ENCODE data around the gene RAPGEF1. TPM values are rescaled to one million over a fixed set of nuclear protein-coding genes. Genes with fewer than 3 reads are reported as not detected.

RAPGEF1 gene
- total and polyA plus RNA-seq, 7 experiments from 2014 or later, result 1.2 to 181 (median 84.8) TPM

DNA sequence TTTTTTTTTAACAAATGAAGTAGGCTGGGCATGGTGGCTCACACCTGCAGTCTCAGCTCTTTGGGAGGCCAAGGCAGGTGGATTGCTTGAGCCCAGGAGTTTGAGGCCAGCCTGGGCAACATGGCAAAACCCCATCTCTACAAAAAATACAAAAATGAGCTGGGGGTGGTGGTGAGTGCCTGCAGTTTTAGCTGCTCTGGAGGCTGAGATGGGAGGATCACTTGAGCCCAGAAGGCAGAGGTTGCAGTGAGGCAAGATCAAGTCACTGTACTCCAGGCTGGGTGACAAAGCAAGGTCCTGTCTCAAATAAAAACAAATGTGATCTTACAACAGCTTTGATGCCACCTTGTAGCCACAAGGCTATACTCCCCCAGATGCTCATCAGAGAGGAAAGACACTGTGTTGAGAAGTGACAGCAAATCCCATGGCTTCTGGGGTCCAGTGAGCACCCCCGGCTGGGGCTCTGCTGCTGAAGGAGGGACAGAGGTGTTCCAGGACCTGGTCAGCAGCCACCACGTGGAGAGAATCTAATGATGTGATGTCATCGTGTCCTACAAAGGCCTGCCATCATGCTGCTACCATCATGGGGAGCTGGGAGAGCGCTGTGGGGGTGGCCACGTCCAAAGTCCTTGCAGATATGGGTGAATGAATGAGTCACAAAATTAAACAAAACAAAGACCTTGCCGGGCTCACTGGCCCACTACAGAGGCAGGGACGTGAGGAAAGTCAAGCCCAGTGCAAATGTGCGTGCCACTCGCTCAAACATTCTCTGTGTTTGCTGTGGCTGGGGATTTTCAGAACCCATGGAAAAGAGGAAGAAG is 133.9 kb downstream of the RAPGEF1 start:
- no peaks in the 10 kb centered on the region for H3K27me3 ChIP-seq (ENCODE audit: control insufficient read depth in 2 of 2, insufficient read depth in 2 of 2, low read length in 2 of 2)
- Mint-ChIP-seq H3K9me3 (no peaks in the 10 kb centered on the region), H3K27me3 (no peaks in the 10 kb centered on the region), H3K4me3 (no peak overlapping the region), H3K27ac (peak overlapping the region in 1 of 9 donors; percentile 6), H3K4me1 (peaks cover 0 to 6% (median 0%) of the 10 kb centered on the region in 7 donors), H3K36me3 (peaks cover 0 to 24% (median 6%) of the 10 kb centered on the region in 5 donors)
- H3K4me1 ChIP-seq (ENCODE audit: control insufficient read depth in 2 of 2, insufficient read depth in 2 of 2, low read length in 2 of 2), result no peaks in the 10 kb centered on the region
- H3K4me3 ChIP-seq (ENCODE audit: low read length), result no peak overlapping the region
- DNase-seq, result no peak
- POLR2A ChIA-PET, result interaction anchor here (0.6 kb wide), 1 partner anchor 50 kb away, joined by 4 read pairs; no protein-coding TSS in a partner anchor
- H3K36me3 ChIP-seq (ENCODE audit: control insufficient read depth in 2 of 3, insufficient read depth in 3 of 3, low read length in 3 of 3), result peaks cover 0 to 69% (median 10%) of the 10 kb centered on the region in 3 experiments
- no peak for ATAC-seq
- no peak overlapping the region for H3K27ac ChIP-seq (ENCODE audit: low read depth, low read length)
- intact Hi-C loops (cut with micrococcal nuclease), result no loop called here
- no peaks in the 10 kb centered on the region for H3K9me3 ChIP-seq (ENCODE audit: control insufficient read depth in 2 of 3, low read length in 3 of 3)
- CTCF ChIA-PET, result no interaction called here

DNA sequence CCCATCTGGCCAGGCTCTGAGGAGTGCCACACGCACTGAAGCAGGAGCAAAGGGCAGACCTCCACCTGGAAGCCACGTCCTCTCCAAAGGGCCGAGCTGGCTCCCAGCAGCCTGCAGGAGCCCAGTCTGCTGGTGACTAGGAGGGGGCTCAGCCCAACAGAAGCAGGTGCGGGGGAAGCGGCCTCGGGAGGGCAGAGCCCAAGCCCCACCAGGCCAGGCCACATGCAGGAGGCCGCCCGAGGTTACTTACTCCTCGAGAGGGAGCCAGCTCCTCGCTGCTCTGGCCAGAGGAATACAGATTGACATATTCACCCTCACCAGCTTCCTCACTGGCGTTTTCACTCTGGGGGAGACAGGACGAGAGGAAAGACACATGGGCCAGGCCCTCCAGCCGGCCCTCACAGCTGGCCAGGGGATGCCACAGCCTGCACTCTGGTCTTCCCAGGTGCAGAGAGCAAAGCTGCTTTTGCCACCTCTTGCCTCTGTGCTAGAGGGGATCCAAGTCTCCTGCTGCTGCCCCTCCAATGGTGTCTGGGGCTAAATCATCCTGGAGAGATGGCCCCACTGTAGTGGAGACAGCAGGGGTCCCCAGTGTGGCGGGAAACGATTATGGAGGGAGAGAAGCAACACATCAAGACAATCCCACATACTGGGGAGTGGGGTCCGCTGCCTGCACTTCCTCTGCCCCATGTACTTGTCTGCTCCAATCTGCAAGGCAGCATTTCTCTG is 136.0 kb downstream of the RAPGEF1 start:
- Histone ChIP-seq H3K36me3 (ENCODE audit: control insufficient read depth in 2 of 3, insufficient read depth in 3 of 3, low read length in 3 of 3) (peaks cover 0 to 57% (median 10%) of the 10 kb centered on the region in 3 experiments), H3K4me3 (ENCODE audit: low read length) (no peak overlapping the region), H3K4me1 (ENCODE audit: control insufficient read depth in 2 of 2, insufficient read depth in 2 of 2, low read length in 2 of 2) (no peaks in the 10 kb centered on the region), H3K27ac (ENCODE audit: low read depth, low read length) (no peak overlapping the region), H3K9me3 (ENCODE audit: control insufficient read depth in 2 of 3, low read length in 3 of 3) (no peaks in the 10 kb centered on the region), H3K27me3 (ENCODE audit: control insufficient read depth in 2 of 2, insufficient read depth in 2 of 2, low read length in 2 of 2) (no peaks in the 10 kb centered on the region)
- intact Hi-C loops (cut with micrococcal nuclease), result no loop called here
- ATAC-seq (no peak), DNase-seq (no peak)
- Mint-ChIP-seq H3K4me3 (no peak overlapping the region), H3K27me3 (no peaks in the 10 kb centered on the region), H3K4me1 (peaks cover 0 to 6% (median 0%) of the 10 kb centered on the region in 7 donors), H3K36me3 (peaks cover 0 to 27% (median 7%) of the 10 kb centered on the region in 5 donors), H3K9me3 (no peaks in the 10 kb centered on the region), H3K27ac (no peak overlapping the region)
- POLR2A ChIA-PET, result no interaction called here
- CTCF ChIA-PET, result interaction anchor here (1.0 to 1.1 kb wide), 2 partner anchors 31 to 140 kb away, joined by 3 read pairs; no protein-coding TSS in a partner anchor

GRCh38 chr9:131603199-131603598 is 136.7 kb downstream of the RAPGEF1 start:
- H3K27me3 ChIP-seq (ENCODE audit: control insufficient read depth in 2 of 2, insufficient read depth in 2 of 2, low read length in 2 of 2), result no peaks in the 10 kb centered on the region
- H3K9me3 Mint-ChIP-seq, result no peaks in the 10 kb centered on the region
- H3K4me3 Mint-ChIP-seq, result no peak overlapping the region
- CTCF ChIA-PET, result interaction anchor here (1.0 kb wide), 1 partner anchor 141 kb away, joined by 3 read pairs; no protein-coding TSS in a partner anchor
- ATAC-seq, result peak; percentile 31
- no peaks in the 10 kb centered on the region for H3K9me3 ChIP-seq (ENCODE audit: control insufficient read depth in 2 of 3, low read length in 3 of 3)
- no peak overlapping the region for H3K4me3 ChIP-seq (ENCODE audit: low read length)
- intact Hi-C loops (cut with micrococcal nuclease), result no loop called here
- no peak overlapping the region for H3K27ac ChIP-seq (ENCODE audit: low read depth, low read length)
- POLR2A ChIA-PET, result interaction anchor here (0.6 kb wide), 1 partner anchor 168 kb away, joined by 3 read pairs; no protein-coding TSS in a partner anchor
- peak overlapping the region in 2 of 9 donors; percentile 36 to 45 for H3K27ac Mint-ChIP-seq
- no peaks in the 10 kb centered on the region for H3K27me3 Mint-ChIP-seq
- peaks cover 0 to 56% (median 10%) of the 10 kb centered on the region in 3 experiments for H3K36me3 ChIP-seq (ENCODE audit: control insufficient read depth in 2 of 3, insufficient read depth in 3 of 3, low read length in 3 of 3)
- DNase-seq, result no peak
- peaks cover 0 to 6% (median 0%) of the 10 kb centered on the region in 7 donors for H3K4me1 Mint-ChIP-seq
- H3K4me1 ChIP-seq (ENCODE audit: control insufficient read depth in 2 of 2, insufficient read depth in 2 of 2, low read length in 2 of 2), result no peaks in the 10 kb centered on the region
- H3K36me3 Mint-ChIP-seq, result peaks cover 0 to 27% (median 7%) of the 10 kb centered on the region in 5 donors

- ChIA-PET CTCF (no interaction called here), POLR2A (interaction anchor here (0.9 kb wide), 1 partner anchor 23 kb away, joined by 6 read pairs; no protein-coding TSS in a partner anchor)
- no peak for ATAC-seq
- DNase-seq, result no peak
- Mint-ChIP-seq H3K9me3 (no peaks in the 10 kb centered on the region), H3K27me3 (no peaks in the 10 kb centered on the region), H3K27ac (peak overlapping the region in 3 of 9 donors; percentile 43 to 76 (median 62)), H3K36me3 (peaks cover 0 to 25% (median 7%) of the 10 kb centered on the region in 5 donors), H3K4me3 (no peak overlapping the region), H3K4me1 (peaks cover 0 to 6% (median 0%) of the 10 kb centered on the region in 7 donors)
- Histone ChIP-seq H3K27ac (ENCODE audit: low read depth, low read length) (no peak overlapping the region), H3K9me3 (ENCODE audit: control insufficient read depth in 2 of 3, low read length in 3 of 3) (no peaks in the 10 kb centered on the region), H3K4me3 (ENCODE audit: low read length) (no peak overlapping the region), H3K4me1 (ENCODE audit: control insufficient read depth in 2 of 2, insufficient read depth in 2 of 2, low read length in 2 of 2) (no peaks in the 10 kb centered on the region), H3K27me3 (ENCODE audit: control insufficient read depth in 2 of 2, insufficient read depth in 2 of 2, low read length in 2 of 2) (no peaks in the 10 kb centered on the region), H3K36me3 (ENCODE audit: control insufficient read depth in 2 of 3, insufficient read depth in 3 of 3, low read length in 3 of 3) (peaks cover 0 to 70% (median 15%) of the 10 kb centered on the region in 3 experiments)
- intact Hi-C loops (cut with micrococcal nuclease), result no loop called here
These were observed 138.1 kb downstream of the RAPGEF1 start for GRCh38 chr9:131601683-131602181.

- DNase-seq (no peak), ATAC-seq (peak; percentile 83)
- H3K27ac Mint-ChIP-seq, result peak overlapping the region in 1 of 9 donors; percentile 59
- no peaks in the 10 kb centered on the region for H3K27me3 Mint-ChIP-seq
- CTCF ChIA-PET, result interaction anchor here (0.8 to 1.0 kb wide), 2 partner anchors 11 to 138 kb away, joined by 3 to 4 read pairs; no protein-coding TSS in a partner anchor
- no peak overlapping the region for H3K4me3 ChIP-seq (ENCODE audit: low read length)
- H3K27me3 ChIP-seq (ENCODE audit: control insufficient read depth in 2 of 2, insufficient read depth in 2 of 2, low read length in 2 of 2), result no peaks in the 10 kb centered on the region
- intact Hi-C loops (cut with micrococcal nuclease), result no loop called here
- H3K9me3 Mint-ChIP-seq, result no peaks in the 10 kb centered on the region
- H3K27ac ChIP-seq (ENCODE audit: low read depth, low read length), result no peak overlapping the region
- peaks cover 0 to 2% (median 0%) of the 10 kb centered on the region in 7 donors for H3K4me1 Mint-ChIP-seq
- no peak overlapping the region for H3K4me3 Mint-ChIP-seq
- no peaks in the 10 kb centered on the region for H3K9me3 ChIP-seq (ENCODE audit: control insufficient read depth in 2 of 3, low read length in 3 of 3)
- POLR2A ChIA-PET, result no interaction called here
- peaks cover 0 to 25% (median 7%) of the 10 kb centered on the region in 5 donors for H3K36me3 Mint-ChIP-seq
- no peaks in the 10 kb centered on the region for H3K4me1 ChIP-seq (ENCODE audit: control insufficient read depth in 2 of 2, insufficient read depth in 2 of 2, low read length in 2 of 2)
- H3K36me3 ChIP-seq (ENCODE audit: control insufficient read depth in 2 of 3, insufficient read depth in 3 of 3, low read length in 3 of 3), result peaks cover 0 to 76% (median 22%) of the 10 kb centered on the region in 3 experiments
These were observed 141.8 kb downstream of the RAPGEF1 start for GRCh38 chr9:131598121-131598520.

DNA sequence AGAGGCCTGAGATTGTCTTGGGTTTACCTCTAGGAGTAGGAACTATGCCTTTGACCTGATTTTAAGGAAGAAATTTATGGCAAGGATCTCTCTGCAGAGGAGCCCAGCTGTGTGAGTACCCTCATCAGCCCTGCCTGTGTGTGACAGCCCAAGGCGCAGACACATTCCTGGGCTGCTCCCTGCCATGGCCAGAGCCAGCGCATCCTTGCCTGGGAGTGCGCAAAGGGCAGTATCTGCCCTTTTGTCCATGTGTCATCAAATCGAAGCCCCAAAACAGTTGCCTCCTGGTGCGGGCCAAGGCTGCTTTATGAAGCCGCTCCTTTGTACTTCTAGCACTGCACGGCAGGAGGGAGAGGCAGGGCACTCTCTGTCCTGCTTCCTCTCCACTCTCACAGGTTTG is 142.6 kb downstream of the RAPGEF1 start:
- Histone ChIP-seq H3K36me3 (ENCODE audit: control insufficient read depth in 2 of 3, insufficient read depth in 3 of 3, low read length in 3 of 3) (peaks cover 0 to 70% (median 22%) of the 10 kb centered on the region in 3 experiments), H3K27ac (ENCODE audit: low read depth, low read length) (no peak overlapping the region), H3K9me3 (ENCODE audit: control insufficient read depth in 2 of 3, low read length in 3 of 3) (no peaks in the 10 kb centered on the region), H3K27me3 (ENCODE audit: control insufficient read depth in 2 of 2, insufficient read depth in 2 of 2, low read length in 2 of 2) (no peaks in the 10 kb centered on the region), H3K4me1 (ENCODE audit: control insufficient read depth in 2 of 2, insufficient read depth in 2 of 2, low read length in 2 of 2) (no peaks in the 10 kb centered on the region), H3K4me3 (ENCODE audit: low read length) (no peak overlapping the region)
- H3K4me3 Mint-ChIP-seq, result no peak overlapping the region
- H3K27me3 Mint-ChIP-seq, result no peaks in the 10 kb centered on the region
- H3K36me3 Mint-ChIP-seq, result peaks cover 0 to 23% (median 7%) of the 10 kb centered on the region in 5 donors
- ATAC-seq, result no peak
- POLR2A ChIA-PET, result no interaction called here
- no peak for DNase-seq
- peaks cover 0 to 1% (median 0%) of the 10 kb centered on the region in 7 donors for H3K4me1 Mint-ChIP-seq
- no peaks in the 10 kb centered on the region for H3K9me3 Mint-ChIP-seq
- no peak overlapping the region for H3K27ac Mint-ChIP-seq
- intact Hi-C loops (cut with micrococcal nuclease), result no loop called here
- CTCF ChIA-PET, result no interaction called here

Measured in naive thymus-derived CD4-positive, alpha-beta T cell (primary cell).